NCI-H446 treated with DMSO at 0.1 percent for 48 hours (cell line): ENCODE results near the gene ZCCHC14.

Experiments
- DNase-seq: peaks from one replicate; lab custom pipeline; 2025; lab: John Stamatoyannopoulos, UW

ZCCHC14 gene

GRCh38 chr16:87361916-87362619 lies 130.8 kb downstream of the ZCCHC14 start:
- no peak for DNase-seq

GRCh38 chr16:87360862-87361610 lies 131.8 kb downstream of the ZCCHC14 start:
- no peak for DNase-seq

GRCh38 chr16:87359121-87359520 lies 133.7 kb downstream of the ZCCHC14 start:
- DNase-seq = no peak

- DNase-seq = no peak
Observed at GRCh38 chr16:87358696-87359095, 134.1 kb downstream of the ZCCHC14 start.

GRCh38 chr16:87358250-87358649 lies 134.6 kb downstream of the ZCCHC14 start:
- DNase-seq = no peak

GRCh38 chr16:87356491-87356853 lies 136.4 kb downstream of the ZCCHC14 start:
- no peak for DNase-seq
